Measurements from ENCODE around the gene TUFT1.

GRCh38 chr1:151585622-151586021 lies 45.5 kb downstream of the TUFT1 start:
- TF ChIP-seq CTCF (IDR thresholded peaks at IDR 0.05) (no peak), POLR2A (IDR thresholded peaks at IDR 0.05) (no peak)
